Skeletal muscle cell (primary cell): ENCODE measurements around the gene ID2.
"Not testable (repeated sequence)": the region's sequence is repeated elsewhere in the genome, so short reads cannot be mapped to it uniquely, and the experiment has no call there.

Source experiments
- DNase-seq: peaks from one replicate; pipeline ENCODE4 v3.0.0-alpha.2; 2010; ENCODE audit warnings: low read depth
- H3K4me3 ChIP-seq: 2 replicates; pipeline ENCODE4 v1.5.1; 2011; ENCODE audit warnings: low read depth, mild to moderate bottlenecking, control low read depth, low read length, moderate library complexity

ID2 gene

DNA sequence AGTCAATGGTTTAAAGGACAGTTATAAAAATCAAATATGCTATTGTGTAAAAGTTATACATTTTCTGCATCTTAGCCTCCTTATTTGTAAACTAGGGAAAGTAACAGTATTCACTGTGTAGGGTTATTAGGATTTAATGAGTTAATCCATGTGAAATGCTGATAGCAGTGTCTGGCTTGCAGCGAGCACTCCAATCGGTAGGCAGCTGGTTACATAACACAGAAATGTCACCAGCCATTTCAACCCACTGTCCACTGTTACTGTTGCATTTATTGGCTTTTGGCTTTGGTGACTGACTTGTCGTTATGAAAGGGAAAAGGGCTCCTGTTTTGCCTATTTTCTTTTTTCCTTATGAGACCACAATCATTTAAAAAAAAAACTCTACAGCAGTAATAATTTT, 38.9 kb downstream of the ID2 start:
- no peak for DNase-seq
- no peak overlapping the region for H3K4me3 ChIP-seq

- H3K4me3 ChIP-seq = no peak overlapping the region
- no peak for DNase-seq
These were observed 39.6 kb downstream of the ID2 start for GRCh38 chr2:8721410-8721809.

GRCh38 chr2:8722986-8723385, 41.1 kb downstream of the ID2 start:
- H3K4me3 ChIP-seq = no peak overlapping the region
- no peak for DNase-seq

- no peak for DNase-seq
- no peak overlapping the region for H3K4me3 ChIP-seq
These were observed 44.0 kb downstream of the ID2 start for GRCh38 chr2:8725838-8726237.

GRCh38 chr2:8728305-8729015, 46.6 kb downstream of the ID2 start:
- no peak overlapping the region for H3K4me3 ChIP-seq
- no peak for DNase-seq

DNA sequence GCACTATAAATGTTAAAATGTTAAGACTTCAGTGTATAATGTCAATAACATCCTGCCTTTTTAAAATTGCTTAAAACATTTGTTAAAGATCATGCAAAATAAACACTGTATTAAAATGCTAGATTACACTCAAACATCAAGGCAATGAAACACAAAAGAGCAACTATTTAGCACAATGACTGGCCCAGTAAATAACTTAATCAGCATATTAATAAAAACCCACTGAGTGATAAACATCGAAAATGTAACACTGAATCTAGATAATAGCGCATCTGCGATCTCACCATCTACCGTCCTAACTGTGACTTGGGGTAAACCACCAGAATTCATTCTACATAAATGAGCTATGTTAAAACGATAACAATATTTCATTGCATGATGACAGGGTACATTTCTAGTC, 47.2 kb downstream of the ID2 start:
- DNase-seq, H3K4me3 ChIP-seq: not testable (repeated sequence)

DNA sequence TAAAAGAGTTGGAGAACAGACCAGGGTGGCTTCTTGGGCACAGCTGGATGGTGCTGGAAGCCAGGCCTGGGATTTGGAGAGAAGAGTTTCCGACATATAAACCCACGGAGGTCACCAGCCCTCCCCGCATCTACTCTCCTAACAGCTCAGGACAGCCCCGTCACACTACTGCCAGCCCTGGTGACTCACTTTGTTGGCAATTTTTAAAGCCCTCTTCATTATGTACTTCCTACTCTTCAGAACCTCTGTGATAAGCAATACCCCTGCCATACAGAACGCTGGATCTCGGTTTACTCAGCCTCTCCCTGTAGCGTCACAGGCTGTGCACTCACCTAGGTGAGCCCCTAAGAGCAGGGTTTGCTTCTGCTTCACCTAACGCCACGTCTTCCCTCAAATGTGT, 48.1 kb downstream of the ID2 start:
- DNase-seq = no peak
- H3K4me3 ChIP-seq = no peak overlapping the region

GRCh38 chr2:8732601-8733000, 50.7 kb downstream of the ID2 start:
- no peak for DNase-seq
- H3K4me3 ChIP-seq = no peak overlapping the region
